Sciatic nerve (tissue), 2 donors: Measurements from ENCODE around the gene DLGAP1. TPM values are rescaled to one million over a fixed set of nuclear protein-coding genes. Genes with fewer than 3 reads are reported as not detected.
"Not testable (repeated sequence)": the region's sequence is repeated elsewhere in the genome, so short reads cannot be mapped to it uniquely, and the experiment has no call there.

Experiments
- ATAC-seq: fragments of 200-7000 bp; cut with Tn5 transposase; one replicate; pipeline ENCODE4 v1.9.1; 2020; ENCODE audit warnings: mild to moderate bottlenecking, moderate library complexity
- DNase-seq: peaks from one replicate; pipeline ENCODE4 v3.0.0-alpha.2; 2020; ENCODE audit warnings: low spot score
- intact Hi-C: fragments of 100-400 bp; cut with DNase I; formaldehyde crosslinking; loops from one replicate; pipeline ENCODE4 v1.14.2; 2022
- total RNA-seq: library from RNA; stranded (reverse); fragmentation: NEBNext Ultra II Directional; extraction: Animal tissue kit (Norgen Biotek cat#: 25700); gene quantifications from one replicate; pipeline ENCODE4 v1.2.1, GENCODE V29; 2021
- donor health status: DM: no; HTN: no; CAD: no.
- donor health status: DM: no; HTN: no; CAD: no.

Gene DLGAP1
- total RNA-seq, 1 donor from 2014 or later: 0.98 TPM

- ATAC-seq: no peak
Observed at GRCh38 chr18:3625742-3626091, 829.4 kb downstream of the DLGAP1 start.

DNA sequence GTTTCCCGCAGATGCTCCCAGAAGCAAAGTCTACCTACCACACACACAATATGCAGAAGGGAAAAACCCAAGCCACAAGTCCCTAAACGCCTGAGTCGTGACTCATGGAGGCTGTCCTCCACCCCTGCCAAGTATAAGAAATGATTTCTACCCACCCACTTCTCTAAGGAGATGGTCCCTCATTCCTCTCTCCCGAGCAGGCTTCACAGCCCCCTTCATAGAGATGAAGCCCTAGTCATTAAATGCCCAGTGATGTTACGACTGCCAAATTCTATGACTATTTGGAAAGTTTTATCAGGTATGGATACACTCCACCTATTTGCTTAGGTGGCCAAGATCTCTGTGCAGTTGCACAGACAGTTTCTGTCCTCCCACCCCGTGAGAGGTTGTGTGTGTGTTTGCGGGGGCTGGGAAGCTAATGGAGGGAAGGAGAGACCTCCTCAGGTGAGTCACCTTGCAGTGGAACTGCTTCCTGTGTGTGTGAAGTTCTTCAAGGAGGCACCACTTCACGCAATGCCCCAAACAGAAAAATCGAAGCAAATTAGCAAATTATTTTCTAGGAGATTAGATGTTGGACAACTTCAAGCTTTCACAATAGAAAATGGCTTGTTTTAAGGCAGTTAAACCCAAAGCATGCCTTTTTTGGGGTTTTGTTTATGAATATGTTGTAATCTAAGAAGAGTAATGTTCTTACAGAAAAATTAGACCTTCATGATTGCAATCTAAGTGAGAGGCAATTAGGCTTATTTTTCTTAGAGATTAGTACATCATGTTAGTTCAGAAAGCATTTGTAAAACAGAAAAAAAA, 830.0 kb downstream of the DLGAP1 start:
- DNase-seq (no peak), ATAC-seq (peak; percentile 62)
- intact Hi-C loops: no loop called here

More at GRCh38 chr18:3625742-3626091, 829.4 kb downstream of the DLGAP1 start:
- intact Hi-C loops: no loop called here
- DNase-seq: no peak

DNA sequence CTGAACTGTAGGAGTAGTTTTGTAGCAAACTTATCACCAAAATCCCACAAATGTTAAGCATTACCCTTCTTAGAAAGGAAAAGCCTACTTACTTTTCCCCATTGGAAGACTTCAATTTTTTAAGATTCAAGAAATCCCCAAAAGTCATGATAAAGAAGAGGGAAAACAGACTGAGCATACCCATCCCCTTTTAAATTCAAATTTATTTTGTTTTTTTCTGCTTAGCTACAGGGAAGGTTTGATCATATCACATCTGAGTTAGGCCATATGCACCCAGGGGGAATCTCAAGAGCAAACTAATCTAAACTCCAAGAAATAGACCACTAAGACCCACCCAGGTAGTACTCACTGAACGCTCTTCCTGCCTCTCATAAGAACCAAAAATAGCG, 830.6 kb downstream of the DLGAP1 start:
- intact Hi-C loops: no loop called here
- DNase-seq (no peak), ATAC-seq (no peak)

DNA sequence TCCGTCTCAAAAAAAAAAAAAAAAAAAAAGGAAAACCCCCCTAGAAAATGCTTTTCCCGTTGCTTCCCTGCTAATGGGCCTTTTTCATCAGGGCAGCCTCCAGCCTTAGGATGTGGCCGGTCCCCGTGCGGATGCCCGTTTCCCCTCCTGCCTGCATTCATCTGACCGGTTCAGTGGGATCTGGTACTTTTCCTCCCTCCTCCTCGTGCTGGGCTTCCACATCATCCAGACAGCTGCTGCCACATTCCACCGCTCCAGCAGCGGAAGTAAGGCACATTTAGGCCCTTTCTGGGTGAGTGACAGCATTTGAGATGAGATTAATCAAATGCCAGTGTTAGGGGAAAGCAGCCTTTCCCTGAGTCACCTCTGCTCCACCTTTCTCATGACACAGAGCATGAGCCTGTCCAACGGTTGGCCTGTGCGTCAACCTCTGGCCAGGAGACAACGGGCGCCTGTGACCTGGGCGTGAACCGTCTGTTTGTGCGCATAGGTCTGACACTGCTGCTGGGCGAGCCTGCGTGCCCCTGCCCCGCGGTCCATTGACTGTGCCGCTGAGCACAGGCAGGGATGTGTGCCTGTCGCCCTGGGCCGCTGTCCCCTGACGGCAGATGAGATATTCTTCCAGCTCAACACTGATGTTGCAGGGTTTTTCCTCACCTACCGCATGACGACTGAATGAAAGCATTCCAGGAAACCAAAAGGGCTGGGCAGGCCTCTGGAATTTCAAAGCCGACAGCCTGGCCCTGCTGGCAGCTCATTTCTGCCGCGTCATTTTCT, 831.1 kb downstream of the DLGAP1 start:
- ATAC-seq (peak; percentile 74), DNase-seq (peak; percentile 79)
- intact Hi-C loops: no loop called here

- intact Hi-C loops: no loop called here
- DNase-seq (no peak), ATAC-seq (no peak)
Observed at GRCh38 chr18:3620146-3621119, 834.7 kb downstream of the DLGAP1 start.

- no peak for ATAC-seq
- no peak for DNase-seq
- intact Hi-C loops: no loop called here
Observed at GRCh38 chr18:3619746-3620145, 835.4 kb downstream of the DLGAP1 start.

DNA sequence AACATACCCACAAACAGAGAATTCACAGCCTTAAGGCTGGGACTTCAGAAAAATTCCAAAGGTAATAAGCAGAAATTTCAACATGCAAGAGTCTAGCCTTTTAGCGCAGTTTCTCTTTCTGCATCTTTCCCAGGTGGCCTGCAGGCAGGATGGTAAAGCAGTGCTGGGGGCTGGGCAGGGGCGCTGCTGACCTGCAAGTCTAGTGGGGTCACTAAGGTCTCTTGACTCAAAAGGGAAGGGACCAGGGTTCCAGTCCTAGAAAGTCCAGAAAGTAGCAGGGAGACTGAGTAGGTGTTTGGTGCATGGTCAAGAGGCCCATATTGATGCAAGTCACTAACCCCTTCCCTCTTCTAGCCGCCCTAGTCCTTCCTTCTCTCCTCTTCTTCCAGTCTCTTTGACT, 835.9 kb downstream of the DLGAP1 start:
- ATAC-seq: no peak
- intact Hi-C loops: no loop called here
- DNase-seq: no peak

GRCh38 chr18:3616744-3617143, 838.4 kb downstream of the DLGAP1 start:
- intact Hi-C loops: no loop called here
- ATAC-seq: no peak
- DNase-seq: no peak

GRCh38 chr18:3616142-3616541, 839.0 kb downstream of the DLGAP1 start:
- DNase-seq (no peak), ATAC-seq (no peak)
- intact Hi-C loops: no loop called here

DNA sequence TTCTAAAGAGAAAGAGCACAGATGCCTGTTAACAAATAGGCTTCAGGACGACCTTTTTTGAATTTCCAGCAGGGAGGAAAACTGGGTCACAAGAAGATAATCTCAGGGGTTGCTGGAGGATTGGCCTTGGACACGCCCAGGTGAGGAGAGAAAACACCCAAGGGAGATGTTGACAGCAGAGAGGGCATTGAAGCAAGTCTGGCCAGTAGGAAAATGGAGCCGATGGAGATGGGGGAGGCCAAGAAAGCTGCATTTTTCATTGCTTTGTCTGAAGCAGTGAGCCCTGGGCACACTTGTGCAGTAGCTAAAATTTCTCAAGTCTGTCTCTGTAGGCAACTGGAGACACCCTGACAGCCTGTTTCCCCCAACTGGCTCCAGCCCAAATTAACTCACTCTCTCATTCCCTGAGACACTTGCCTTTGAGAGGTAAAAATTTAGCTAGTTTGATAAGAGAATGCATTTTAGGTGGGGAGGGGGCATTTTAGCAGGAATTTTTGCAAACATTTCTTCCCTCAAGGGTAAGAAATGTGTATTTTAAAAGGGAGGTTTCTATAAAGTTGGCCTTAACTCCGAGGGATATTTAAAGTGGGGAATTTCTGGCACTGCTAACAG, 839.6 kb downstream of the DLGAP1 start:
- intact Hi-C loops: no loop called here
- ATAC-seq (no peak), DNase-seq (peak; percentile 12)

DNA sequence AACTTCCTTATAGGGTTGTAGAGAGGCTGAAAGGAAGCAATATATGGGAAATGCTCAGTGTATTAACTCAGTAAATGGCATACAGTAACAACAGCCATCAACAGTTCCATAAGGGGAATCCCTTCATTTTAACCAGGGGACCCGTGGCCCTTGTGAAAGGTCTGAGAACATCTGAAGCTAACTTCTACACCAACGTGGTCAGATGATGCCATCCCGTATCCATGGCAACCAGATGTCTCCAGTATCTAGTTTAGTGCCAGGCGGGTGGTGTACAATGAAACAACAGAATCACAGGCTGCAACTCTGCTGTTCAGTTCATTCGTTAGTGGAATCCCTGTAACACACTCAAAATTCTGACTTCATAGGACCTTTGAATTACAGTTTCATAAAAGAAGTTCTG, 842.8 kb downstream of the DLGAP1 start:
- intact Hi-C loops: no loop called here
- ATAC-seq: no peak
- peak; percentile 25 for DNase-seq

- peak; percentile 71 for ATAC-seq
- intact Hi-C loops: no loop called here
- DNase-seq: peak; percentile 55
Observed at GRCh38 chr18:3611313-3612090, 843.6 kb downstream of the DLGAP1 start.

GRCh38 chr18:3610813-3611212, 844.3 kb downstream of the DLGAP1 start:
- DNase-seq (peak; percentile 36), ATAC-seq (no peak)
- intact Hi-C loops: no loop called here

GRCh38 chr18:3610188-3610708, 844.9 kb downstream of the DLGAP1 start:
- intact Hi-C loops: no loop called here
- DNase-seq: peak; percentile 13
- no peak for ATAC-seq

DNA sequence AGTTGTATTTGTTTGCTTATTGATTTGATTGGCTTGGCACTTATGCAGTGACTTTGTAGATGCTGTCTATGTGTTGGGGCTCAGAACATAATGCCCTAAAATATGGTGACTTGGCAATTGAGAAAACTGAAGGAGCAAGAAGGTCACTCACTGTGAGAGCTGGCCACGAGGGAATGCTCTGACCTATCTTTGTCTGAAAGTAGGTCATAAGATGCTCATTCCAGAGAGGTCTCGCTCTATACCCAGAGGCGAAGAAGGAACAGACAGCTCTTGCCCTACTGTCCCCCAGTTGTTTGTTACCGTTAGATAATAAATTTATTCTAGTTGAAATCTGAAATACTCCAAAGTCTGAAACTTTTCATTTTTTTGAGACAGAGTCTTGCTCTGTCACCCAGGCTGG, 846.6 kb downstream of the DLGAP1 start:
- no peak for DNase-seq
- intact Hi-C loops: loop anchor here (10.0 kb wide), 1 partner anchor 324 kb away; no protein-coding TSS in a partner anchor
- no peak for ATAC-seq

DNA sequence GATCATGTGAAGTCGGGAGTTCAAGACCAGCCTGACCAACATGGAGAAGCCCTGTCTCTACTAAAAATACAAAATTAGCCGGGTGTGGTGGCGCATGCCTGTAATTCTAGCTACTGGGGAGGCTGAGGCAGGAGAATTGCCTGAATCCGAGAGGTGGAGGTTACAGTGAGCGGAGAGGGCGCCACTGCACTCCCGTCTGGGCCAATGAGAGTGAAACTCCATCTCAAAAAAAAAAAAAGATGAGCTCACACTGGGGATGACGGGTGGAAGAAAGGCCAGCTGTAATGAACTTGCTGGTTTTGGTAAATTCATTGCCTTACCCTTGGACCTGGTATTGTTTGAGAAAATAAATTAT, 847.0 kb downstream of the DLGAP1 start:
- ATAC-seq, DNase-seq: not testable (repeated sequence)
- intact Hi-C loops: loop anchor here (10.0 kb wide), 1 partner anchor 323 kb away; no protein-coding TSS in a partner anchor

GRCh38 chr18:3607309-3608098, 847.6 kb downstream of the DLGAP1 start:
- ATAC-seq (no peak), DNase-seq (no peak)
- intact Hi-C loops: loop anchor here (10.0 kb wide), 1 partner anchor 323 kb away; no protein-coding TSS in a partner anchor
